Measurements from ENCODE around the gene SETD3. TPM values are rescaled to one million over a fixed set of nuclear protein-coding genes. Genes with fewer than 3 reads are reported as not detected.

The SETD3 gene
- total RNA-seq, 2 donors from 2014 or later = 32.8 to 53.2 TPM

DNA sequence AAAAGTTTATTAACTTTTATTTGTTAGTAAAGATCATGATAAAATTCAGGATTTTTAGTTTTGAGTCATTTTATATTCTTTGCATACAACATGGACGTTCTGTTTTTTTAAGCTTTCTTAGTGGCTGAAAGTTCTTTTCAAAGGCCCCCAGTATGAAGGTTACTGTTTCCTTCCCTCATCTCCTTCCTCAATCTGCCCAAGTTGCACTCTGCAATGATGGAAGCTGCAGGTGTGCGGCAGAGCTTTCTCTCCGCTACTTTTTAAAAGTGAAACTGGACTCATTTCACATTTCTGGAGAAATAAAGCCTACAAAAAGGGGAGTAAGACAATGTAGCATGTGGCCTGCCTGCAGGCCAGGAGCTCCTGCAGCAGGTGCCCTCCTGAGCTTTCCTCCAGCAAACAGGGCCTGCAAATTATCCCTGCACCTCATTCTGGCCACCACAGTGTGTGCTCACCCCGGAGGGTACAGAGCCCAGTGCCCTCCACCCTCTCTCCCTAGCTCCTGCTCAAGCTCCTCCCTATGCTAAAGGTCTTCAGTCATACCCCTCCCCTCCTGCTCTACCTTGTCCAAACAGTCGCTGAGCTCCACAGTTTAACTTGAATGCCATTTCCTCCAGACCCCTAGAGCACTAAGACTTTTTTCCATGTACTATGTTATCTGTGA is 78.9 kb downstream of the SETD3 start:
- Mint-ChIP-seq H3K27ac (peak overlapping the region; percentile 53), H3K4me1 (peaks cover 10% of the 10 kb centered on the region), H3K9me3 (no peaks in the 10 kb centered on the region), H3K27me3 (no peaks in the 10 kb centered on the region), H3K4me3 (no peak overlapping the region), H3K36me3 (ENCODE audit: low read depth) (peaks cover 91% of the 10 kb centered on the region)
- ATAC-seq (replicated peaks) = no peak

DNA sequence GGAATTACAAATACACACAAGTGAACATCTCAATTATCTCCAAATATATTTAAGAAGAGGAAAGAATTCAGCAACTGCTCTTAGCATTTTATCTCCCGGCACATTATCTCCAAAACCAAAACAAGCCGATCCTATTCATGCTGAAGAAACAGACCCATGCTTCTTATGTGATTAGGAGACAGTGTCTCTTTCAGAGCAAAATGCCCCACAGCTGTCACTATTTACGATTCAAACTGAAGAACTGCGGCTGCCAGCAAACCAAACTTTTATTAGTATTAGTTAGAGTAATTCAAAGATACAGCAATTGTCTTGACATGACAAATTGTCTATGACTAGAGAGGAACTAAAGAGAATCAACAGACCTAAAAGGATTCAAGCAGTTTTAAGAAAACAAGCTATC is 79.4 kb downstream of the SETD3 start:
- peaks cover 89% of the 10 kb centered on the region for H3K36me3 Mint-ChIP-seq (ENCODE audit: low read depth)
- H3K4me3 Mint-ChIP-seq = no peak overlapping the region
- H3K27me3 Mint-ChIP-seq = no peaks in the 10 kb centered on the region
- no peak for ATAC-seq (replicated peaks)
- H3K4me1 Mint-ChIP-seq = peaks cover 10% of the 10 kb centered on the region
- no peak overlapping the region for H3K27ac Mint-ChIP-seq
- no peaks in the 10 kb centered on the region for H3K9me3 Mint-ChIP-seq

DNA sequence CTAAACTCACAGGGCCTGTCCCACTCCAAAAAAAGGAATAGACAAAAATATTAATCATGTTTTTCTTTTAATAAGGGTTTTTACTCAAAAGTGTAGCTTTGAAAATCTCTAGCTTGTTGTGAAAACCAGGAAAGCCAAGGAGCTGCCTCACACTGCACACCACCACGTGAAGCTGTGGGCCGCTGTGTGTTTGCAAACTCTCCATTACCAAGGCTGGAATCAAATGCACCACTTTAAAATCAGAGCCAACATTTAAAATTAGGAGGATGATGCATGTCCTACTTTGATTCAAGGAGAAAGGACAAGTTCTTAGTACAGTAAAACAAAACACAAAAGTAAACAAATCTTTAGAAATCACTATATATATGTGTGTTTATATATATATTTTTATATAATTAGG is 83.0 kb downstream of the SETD3 start:
- Mint-ChIP-seq H3K4me1 (peaks cover 13% of the 10 kb centered on the region), H3K36me3 (ENCODE audit: low read depth) (peaks cover 60% of the 10 kb centered on the region), H3K27me3 (no peaks in the 10 kb centered on the region), H3K27ac (no peak overlapping the region), H3K9me3 (no peaks in the 10 kb centered on the region), H3K4me3 (no peak overlapping the region)
- ATAC-seq (replicated peaks) = no peak

DNA sequence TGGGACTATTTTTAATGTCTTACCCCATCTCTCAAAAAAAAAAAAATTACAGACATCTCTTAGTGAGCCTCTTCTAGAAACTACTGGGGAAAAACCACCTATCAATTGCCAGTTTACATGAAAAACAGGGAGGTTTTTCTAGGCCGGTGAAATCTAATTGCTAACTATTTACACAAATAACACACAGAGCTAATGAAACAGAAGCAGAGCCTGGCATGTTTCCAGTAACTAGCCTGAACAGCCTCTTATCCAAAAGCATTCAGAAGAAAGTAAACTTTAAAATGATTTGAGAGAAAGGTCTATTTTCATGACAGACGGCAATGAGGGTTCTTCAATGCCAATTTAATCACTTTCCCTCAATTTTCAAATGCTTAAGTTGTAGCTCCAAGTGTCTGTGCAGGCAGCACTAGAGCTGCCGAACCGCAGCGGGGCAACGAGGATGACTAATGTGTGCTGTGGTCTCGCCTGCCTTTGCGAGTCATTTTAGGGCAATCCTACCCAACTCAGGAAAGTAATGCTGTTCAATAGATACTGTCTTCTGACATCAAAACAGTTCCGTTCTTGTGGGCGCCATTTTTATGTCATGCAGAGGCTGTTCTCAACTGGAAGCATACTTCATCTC is 84.6 kb downstream of the SETD3 start:
- peak; percentile 100 for ATAC-seq (replicated peaks)
- no peaks in the 10 kb centered on the region for H3K9me3 Mint-ChIP-seq
- H3K27me3 Mint-ChIP-seq = no peaks in the 10 kb centered on the region
- peaks cover 48% of the 10 kb centered on the region for H3K36me3 Mint-ChIP-seq (ENCODE audit: low read depth)
- peaks cover 8% of the 10 kb centered on the region for H3K4me1 Mint-ChIP-seq
- H3K4me3 Mint-ChIP-seq = peak overlapping the region; percentile 35
- H3K27ac Mint-ChIP-seq = peak overlapping the region; percentile 50

DNA sequence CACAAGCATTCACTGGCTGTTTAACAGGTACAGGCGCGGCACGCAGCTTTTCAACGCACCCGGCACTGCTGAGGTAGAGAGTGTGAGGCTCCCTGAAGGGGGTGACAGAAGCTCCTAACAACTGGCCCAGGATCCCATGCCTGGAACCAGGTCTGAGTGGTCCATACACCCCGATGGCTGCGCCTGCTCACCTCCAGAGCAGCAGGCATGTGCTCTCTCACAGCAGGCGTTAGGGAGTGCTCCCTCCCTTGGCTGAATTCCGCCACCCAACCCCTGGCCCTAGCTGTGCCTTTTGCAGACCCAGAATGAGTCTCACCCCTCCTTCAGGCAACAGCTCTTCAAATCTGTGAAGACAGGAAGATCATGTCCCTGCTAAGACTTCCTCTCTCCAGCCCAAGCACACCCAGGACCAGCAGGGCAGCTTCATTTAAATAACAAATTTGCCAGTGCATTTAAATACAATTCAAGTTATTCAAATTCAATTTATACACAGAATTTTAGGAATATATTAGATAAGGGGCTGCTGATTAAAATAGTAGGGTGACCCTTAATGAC is 86.0 kb downstream of the SETD3 start:
- Mint-ChIP-seq H3K4me3 (no peak overlapping the region), H3K9me3 (no peaks in the 10 kb centered on the region), H3K27me3 (no peaks in the 10 kb centered on the region), H3K36me3 (ENCODE audit: low read depth) (peaks cover 35% of the 10 kb centered on the region), H3K4me1 (peaks cover 8% of the 10 kb centered on the region), H3K27ac (no peak overlapping the region)
- ATAC-seq (replicated peaks) = no peak

DNA sequence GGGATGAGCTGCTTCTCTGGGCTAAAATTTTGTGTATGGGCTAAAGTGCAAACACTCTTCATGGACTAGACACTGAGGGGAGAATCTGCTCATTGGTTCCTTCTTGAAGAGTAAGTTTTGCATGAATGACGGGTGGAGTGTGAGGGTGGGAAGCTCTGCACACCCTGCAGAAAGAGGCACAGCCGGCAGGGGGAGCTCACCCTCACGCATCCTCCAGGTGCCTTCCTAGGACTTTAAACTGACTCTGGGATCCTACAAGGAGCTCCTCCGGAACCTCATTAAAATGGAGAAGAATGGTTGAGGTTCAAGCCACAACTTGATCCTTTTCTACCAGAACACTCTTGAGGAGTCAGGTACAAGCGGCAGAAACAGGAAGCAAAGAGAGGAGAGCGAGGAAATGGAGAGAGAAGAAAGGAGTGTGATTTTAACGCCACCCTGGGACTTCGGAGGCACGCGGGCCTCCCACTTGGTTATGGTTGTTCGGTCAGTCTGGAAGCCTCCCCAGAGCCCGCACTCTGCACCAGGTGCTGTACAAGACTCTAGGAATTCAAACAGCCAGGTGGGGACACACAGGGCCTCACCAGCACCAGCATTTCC is 87.5 kb downstream of the SETD3 start:
- ATAC-seq (replicated peaks) = peak; percentile 34
- Mint-ChIP-seq H3K9me3 (no peaks in the 10 kb centered on the region), H3K27ac (no peak overlapping the region), H3K4me1 (peaks cover 4% of the 10 kb centered on the region), H3K36me3 (ENCODE audit: low read depth) (peaks cover 21% of the 10 kb centered on the region), H3K27me3 (no peaks in the 10 kb centered on the region), H3K4me3 (no peak overlapping the region)

DNA sequence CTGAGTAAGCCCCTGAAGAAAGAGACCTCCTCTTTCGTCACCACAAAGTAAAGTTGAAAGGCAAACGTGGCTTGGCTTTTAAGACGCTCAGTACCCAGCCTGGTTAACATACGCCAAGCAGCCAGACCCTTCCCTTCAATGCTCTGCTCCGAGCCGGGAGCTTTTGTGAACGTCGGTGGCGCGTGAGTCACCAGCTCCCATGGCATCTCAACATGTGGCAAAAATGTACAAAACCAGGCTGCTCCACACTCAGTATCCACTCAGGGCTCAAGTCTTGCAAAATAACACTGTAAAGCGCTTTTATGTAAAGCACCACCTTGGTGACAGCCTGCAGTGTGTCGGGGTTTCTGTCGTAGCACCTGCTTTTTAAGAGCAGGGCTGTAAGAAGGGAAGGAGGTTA is 89.0 kb downstream of the SETD3 start:
- peaks cover 8% of the 10 kb centered on the region for H3K4me1 Mint-ChIP-seq
- peaks cover 9% of the 10 kb centered on the region for H3K36me3 Mint-ChIP-seq (ENCODE audit: low read depth)
- H3K9me3 Mint-ChIP-seq = no peaks in the 10 kb centered on the region
- no peaks in the 10 kb centered on the region for H3K27me3 Mint-ChIP-seq
- H3K27ac Mint-ChIP-seq = no peak overlapping the region
- H3K4me3 Mint-ChIP-seq = no peak overlapping the region
- ATAC-seq (replicated peaks) = no peak

DNA sequence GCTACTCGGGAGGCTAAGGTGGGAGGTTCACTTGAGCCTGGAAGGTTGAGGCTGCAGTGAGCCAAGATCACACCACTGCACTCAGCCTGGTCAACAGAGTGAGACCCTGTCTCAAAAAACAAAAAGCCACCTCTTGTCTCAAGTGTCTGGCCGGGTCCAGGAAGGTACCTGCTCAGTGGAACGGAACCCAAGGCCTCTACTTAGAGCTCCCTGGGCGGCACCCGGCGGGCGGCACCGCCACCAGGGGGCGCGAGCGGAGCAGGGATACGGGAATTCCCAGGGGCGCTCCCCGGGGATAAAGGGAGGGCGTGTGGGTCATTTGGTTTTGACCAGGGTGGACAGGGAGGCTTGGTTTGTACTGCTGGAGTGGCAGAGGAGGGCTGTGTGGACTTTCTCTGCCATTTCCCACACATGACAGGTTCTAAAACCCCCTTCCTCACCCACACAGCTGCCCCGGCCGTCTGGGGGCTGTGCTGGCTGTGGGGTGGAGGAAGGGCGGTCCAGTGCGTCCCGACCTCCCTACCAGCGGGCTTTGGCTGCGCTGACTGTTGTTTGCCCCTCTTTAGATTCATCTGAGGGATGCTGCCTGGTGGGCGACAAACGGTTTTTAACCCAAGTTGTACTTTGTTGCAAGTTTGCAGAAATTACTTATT is 91.4 kb downstream of the SETD3 start:
- peaks cover 4% of the 10 kb centered on the region for H3K4me1 Mint-ChIP-seq
- no peaks in the 10 kb centered on the region for H3K9me3 Mint-ChIP-seq
- peak; percentile 59 for ATAC-seq (replicated peaks)
- no peak overlapping the region for H3K4me3 Mint-ChIP-seq
- peaks cover 10% of the 10 kb centered on the region for H3K27me3 Mint-ChIP-seq
- H3K36me3 Mint-ChIP-seq (ENCODE audit: low read depth) = no peaks in the 10 kb centered on the region
- no peak overlapping the region for H3K27ac Mint-ChIP-seq

DNA sequence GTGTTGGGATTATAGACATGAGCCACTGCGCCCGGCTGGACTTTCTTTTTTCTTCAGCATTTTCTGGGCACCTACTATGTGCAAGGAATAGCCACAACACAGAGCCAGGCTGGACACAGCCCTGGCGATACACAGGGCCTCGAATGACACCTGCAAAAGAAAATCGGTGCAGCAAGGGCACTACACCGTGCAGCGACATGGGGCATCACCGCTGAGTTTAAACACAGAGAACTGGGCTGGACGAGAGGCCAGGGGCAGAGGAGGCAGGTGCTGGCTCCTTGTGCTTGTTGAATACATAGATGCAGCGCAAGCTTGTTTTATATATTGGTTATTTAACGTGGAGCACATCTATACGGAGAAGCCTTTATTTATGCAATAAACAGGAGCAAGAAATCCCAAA is 92.4 kb downstream of the SETD3 start:
- ATAC-seq (replicated peaks) = no peak

DNA sequence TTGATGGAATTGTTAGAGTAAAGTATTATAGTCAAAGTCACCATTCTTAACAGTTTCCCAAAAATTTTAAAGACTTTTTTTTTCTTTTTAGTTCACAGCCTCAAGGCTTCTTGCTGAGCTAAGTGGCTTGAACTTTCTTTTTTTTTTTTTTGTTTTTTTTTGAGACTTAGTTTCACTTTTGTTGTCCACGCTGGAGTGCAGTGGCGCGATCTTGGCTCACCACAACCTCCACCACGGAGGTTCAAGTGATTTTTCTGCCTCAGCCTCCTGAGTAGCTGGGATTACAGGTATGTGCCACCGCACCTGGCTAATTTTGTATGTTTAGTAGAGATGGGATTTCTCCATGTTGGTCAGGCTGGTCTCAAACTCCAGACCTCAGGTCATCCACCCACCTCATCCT is 92.8 kb downstream of the SETD3 start:
- H3K27me3 Mint-ChIP-seq = peaks cover 15% of the 10 kb centered on the region
- H3K9me3 Mint-ChIP-seq = no peaks in the 10 kb centered on the region
- no peak for ATAC-seq (replicated peaks)
- no peak overlapping the region for H3K27ac Mint-ChIP-seq
- H3K4me3 Mint-ChIP-seq = no peak overlapping the region
- H3K4me1 Mint-ChIP-seq = peaks cover 4% of the 10 kb centered on the region
- H3K36me3 Mint-ChIP-seq (ENCODE audit: low read depth) = no peaks in the 10 kb centered on the region

More for the DNA sequence above, 92.4 kb downstream of the SETD3 start:
- Mint-ChIP-seq H3K9me3 (no peaks in the 10 kb centered on the region), H3K27me3 (peaks cover 15% of the 10 kb centered on the region), H3K4me3 (no peak overlapping the region), H3K4me1 (peaks cover 4% of the 10 kb centered on the region), H3K36me3 (ENCODE audit: low read depth) (no peaks in the 10 kb centered on the region), H3K27ac (no peak overlapping the region)

DNA sequence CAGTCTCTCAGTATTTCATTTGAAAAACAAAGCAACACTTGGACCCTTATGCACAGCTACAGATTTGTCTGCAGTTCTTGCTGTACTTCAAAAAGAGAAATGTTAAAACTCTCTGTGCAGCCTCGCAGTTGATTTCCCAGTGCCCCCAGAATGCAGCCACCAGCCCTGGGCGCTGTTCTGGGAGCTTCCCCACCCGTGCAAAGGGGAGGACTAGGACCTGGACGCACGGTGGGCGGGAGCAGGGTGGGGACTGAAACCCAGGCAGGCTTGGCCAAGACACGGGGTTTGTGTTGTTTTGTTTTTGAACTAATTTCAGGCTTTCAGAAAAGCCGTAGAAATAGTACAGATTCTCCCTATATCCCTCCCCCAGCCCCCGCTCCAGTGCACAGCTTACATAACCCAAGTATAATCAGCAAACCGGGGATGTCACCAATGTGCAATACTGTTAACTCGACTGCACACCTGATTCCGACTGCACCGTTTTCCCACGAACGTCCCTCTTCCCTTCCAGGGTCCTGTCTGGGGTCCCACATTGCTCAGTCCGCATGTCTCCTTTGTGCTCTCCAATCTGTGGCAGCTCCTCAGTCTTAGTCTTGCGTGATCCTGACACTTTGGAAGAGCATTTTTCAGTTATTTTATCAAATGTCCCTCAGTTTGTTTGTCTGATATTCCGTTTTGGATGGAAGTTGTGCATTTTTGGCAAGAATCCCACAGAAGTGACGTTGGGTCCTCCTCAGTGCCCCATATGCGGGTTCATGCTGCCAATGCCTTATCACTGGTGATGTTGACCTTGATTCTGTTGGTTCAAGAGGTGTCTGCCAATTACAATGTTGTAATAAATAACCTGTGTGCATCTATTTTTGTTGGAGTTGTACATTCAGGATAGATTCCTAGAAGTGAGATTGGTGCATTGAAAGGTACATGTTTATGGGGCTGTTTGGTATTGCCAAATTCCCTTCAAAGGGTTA is 95.9 kb downstream of the SETD3 start:
- Mint-ChIP-seq H3K27me3 (peaks cover 29% of the 10 kb centered on the region), H3K4me3 (no peak overlapping the region), H3K36me3 (ENCODE audit: low read depth) (no peaks in the 10 kb centered on the region), H3K27ac (no peak overlapping the region), H3K9me3 (no peaks in the 10 kb centered on the region), H3K4me1 (peaks cover 10% of the 10 kb centered on the region)
- ATAC-seq (replicated peaks) = no peak

DNA sequence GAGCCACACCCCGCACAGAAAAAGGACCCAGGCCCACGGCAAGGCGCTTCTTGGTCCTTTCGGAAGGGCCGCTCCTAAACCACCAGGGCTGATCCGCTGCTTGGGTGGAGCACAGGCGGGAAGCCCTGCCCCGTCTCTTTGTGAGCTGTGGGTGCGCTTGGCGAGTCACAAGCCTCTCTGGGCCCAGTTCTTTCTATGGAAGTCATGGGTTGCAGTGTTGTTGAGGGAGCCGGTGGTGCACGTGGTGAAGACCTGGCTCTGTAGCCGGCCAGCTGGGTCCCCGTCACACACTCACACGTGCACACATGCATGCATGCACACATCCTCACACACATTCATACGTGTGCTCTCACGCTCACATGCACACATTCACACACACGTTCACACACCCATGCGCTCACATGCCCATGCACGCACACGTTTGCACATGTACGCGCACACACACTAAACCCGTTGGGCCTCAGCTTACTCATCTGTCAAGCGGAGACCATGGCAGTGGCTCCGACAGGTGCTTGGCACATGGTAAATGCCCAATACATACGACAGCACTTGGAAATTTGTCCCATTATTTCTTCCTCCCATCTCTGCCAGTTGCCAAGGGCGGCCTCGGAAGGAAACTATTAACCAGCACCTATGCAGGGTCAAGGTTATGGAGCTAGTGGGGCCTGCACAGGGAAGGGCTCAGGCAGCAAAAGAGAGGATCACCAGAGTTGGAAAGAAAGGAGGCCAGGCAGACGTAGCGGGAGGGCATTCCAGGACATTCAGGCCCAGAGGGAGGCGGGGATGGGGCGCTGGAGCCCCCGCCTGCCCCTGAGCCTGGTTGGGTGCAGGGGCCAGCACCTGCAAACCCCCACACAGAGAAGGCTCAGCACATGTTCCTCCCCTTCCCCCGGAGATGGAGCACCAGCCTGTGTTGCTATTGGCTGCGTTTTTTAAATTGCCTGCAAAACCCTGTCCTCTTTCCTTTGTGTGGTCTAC is 96.9 kb downstream of the SETD3 start:
- peaks cover 29% of the 10 kb centered on the region for H3K27me3 Mint-ChIP-seq
- ATAC-seq (replicated peaks) = no peak
- H3K4me1 Mint-ChIP-seq = peaks cover 10% of the 10 kb centered on the region
- H3K4me3 Mint-ChIP-seq = no peak overlapping the region
- no peak overlapping the region for H3K27ac Mint-ChIP-seq
- H3K9me3 Mint-ChIP-seq = no peaks in the 10 kb centered on the region
- H3K36me3 Mint-ChIP-seq (ENCODE audit: low read depth) = no peaks in the 10 kb centered on the region
